ENCODE data around the gene RBM19.

Gene RBM19

DNA sequence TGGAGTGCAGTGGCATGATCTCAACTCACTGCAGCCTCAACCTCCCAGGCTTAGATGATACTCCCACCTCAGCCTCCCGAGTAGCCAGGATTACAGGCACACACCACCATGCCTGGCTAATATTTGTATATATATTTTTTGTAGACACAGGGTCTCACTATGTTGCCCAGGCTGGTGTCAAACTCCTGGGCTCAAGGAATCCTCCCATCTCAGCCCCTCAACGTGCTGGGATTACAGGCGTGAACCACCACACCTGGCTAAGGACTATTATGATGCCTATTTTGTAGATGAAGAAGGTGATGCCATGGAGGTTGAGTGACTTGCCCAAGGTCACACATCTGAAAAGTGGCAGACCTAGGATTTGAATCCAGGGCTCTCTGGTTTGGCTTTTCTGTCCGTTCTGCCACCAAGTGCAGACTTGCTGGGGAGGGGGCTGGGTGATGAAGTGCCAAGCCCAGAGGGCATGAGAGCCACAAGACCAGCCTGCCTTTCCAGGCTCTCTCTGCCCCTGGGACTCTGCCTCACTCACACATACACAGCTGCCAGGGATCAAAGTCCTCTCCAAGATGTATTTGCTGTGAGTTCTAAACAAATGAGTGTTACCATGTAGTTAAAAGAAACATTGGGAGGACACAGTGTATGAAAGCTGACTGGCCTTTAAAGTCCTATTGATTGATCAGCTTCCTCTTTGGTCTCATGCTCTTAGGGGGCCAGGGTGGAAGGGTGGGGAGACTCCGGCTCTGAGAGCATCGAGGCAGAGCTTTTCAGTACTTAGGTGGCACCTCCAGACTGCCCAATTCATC lies 21.3 kb upstream of the RBM19 start:
- Histone ChIP-seq H3K9ac (ENCODE audit: low read depth in 1 of 2, low read length in 2 of 2) (no peak overlapping the region), H3K27ac (ENCODE audit: low read depth in 2 of 2, low read length in 2 of 2) (no peak overlapping the region), H3K4me1 (ENCODE audit: control insufficient read depth in 2 of 2, insufficient read depth in 2 of 2, low read length in 2 of 2) (no peaks in the 10 kb centered on the region), H3K27me3 (ENCODE audit: control insufficient read depth in 2 of 2, insufficient read depth in 2 of 2, low read length in 2 of 2) (peaks cover 5 to 6% of the 10 kb centered on the region in 2 donors), H3K36me3 (ENCODE audit: control insufficient read depth in 2 of 2, insufficient read depth in 2 of 2, low read length in 2 of 2) (no peaks in the 10 kb centered on the region), H3K9me3 (ENCODE audit: control insufficient read depth in 2 of 2, low read length in 2 of 2) (no peaks in the 10 kb centered on the region), H3K4me3 (ENCODE audit: low read length in 2 of 2) (no peak overlapping the region)

DNA sequence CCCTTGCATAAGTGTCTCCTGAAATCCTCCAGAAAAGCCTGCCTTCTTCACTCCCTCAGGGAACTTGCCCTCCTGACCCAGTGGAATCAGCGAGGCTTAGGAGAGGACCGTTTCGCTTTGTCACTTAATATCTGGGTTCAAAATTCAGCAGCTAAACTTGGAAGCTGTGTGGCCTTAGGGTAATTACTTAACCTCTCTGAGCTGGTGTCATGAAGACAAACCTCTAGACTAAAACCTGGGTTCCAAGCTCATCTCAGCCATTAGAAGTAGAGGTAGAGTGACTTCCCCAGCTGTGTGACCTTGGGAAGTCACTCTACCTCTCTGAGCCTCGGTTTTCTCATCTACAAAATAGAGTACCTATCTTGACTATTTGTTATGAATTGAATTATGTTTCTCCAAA lies 18.3 kb upstream of the RBM19 start:
- peaks cover 0 to 3% of the 10 kb centered on the region in 2 donors for H3K27me3 ChIP-seq (ENCODE audit: control insufficient read depth in 2 of 2, insufficient read depth in 2 of 2, low read length in 2 of 2)
- no peaks in the 10 kb centered on the region for H3K36me3 ChIP-seq (ENCODE audit: control insufficient read depth in 2 of 2, insufficient read depth in 2 of 2, low read length in 2 of 2)
- H3K4me3 ChIP-seq (ENCODE audit: low read length in 2 of 2), result no peak overlapping the region
- H3K9ac ChIP-seq (ENCODE audit: low read depth in 1 of 2, low read length in 2 of 2), result no peak overlapping the region
- no peaks in the 10 kb centered on the region for H3K4me1 ChIP-seq (ENCODE audit: control insufficient read depth in 2 of 2, insufficient read depth in 2 of 2, low read length in 2 of 2)
- no peak overlapping the region for H3K27ac ChIP-seq (ENCODE audit: low read depth in 2 of 2, low read length in 2 of 2)
- no peaks in the 10 kb centered on the region for H3K9me3 ChIP-seq (ENCODE audit: control insufficient read depth in 2 of 2, low read length in 2 of 2)

DNA sequence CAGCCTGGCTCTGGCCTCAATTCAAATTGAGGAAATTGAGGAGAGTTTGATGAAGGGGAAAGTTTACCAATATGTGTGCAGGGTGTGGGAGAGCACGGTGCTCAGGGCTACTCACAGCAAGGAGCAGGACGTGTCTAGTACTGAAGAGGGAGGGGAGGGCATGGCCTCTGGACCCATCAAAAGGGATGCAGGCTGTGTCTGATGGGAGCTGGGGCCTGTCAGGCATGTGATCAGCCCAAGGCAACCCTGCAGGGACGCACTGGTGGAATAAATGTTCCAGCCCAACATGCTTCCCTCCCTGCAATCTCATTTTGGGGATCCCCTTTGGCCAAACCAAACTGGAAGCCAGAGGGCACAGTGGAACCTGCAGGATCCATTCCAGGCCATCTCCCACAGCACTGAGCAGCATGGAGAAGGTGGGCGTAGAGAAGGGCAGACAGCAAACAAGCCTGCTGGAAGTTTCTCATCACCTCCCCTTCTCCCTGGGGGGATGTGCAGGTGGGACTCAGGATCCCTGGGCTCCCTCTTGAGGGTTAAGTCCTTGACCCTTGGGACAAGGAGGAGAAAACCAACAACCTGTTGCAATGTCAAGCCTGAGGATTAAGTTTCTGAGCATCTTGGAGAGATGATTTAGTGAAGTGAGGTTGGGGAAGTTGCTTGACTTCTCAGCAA lies 17.8 kb upstream of the RBM19 start:
- Histone ChIP-seq H3K27ac (ENCODE audit: low read depth in 2 of 2, low read length in 2 of 2) (no peak overlapping the region), H3K9me3 (ENCODE audit: control insufficient read depth in 2 of 2, low read length in 2 of 2) (no peaks in the 10 kb centered on the region), H3K4me3 (ENCODE audit: low read length in 2 of 2) (no peak overlapping the region), H3K4me1 (ENCODE audit: control insufficient read depth in 2 of 2, insufficient read depth in 2 of 2, low read length in 2 of 2) (no peaks in the 10 kb centered on the region), H3K27me3 (ENCODE audit: control insufficient read depth in 2 of 2, insufficient read depth in 2 of 2, low read length in 2 of 2) (peaks cover 0 to 2% of the 10 kb centered on the region in 2 donors), H3K36me3 (ENCODE audit: control insufficient read depth in 2 of 2, insufficient read depth in 2 of 2, low read length in 2 of 2) (no peaks in the 10 kb centered on the region), H3K9ac (ENCODE audit: low read depth in 1 of 2, low read length in 2 of 2) (no peak overlapping the region)

DNA sequence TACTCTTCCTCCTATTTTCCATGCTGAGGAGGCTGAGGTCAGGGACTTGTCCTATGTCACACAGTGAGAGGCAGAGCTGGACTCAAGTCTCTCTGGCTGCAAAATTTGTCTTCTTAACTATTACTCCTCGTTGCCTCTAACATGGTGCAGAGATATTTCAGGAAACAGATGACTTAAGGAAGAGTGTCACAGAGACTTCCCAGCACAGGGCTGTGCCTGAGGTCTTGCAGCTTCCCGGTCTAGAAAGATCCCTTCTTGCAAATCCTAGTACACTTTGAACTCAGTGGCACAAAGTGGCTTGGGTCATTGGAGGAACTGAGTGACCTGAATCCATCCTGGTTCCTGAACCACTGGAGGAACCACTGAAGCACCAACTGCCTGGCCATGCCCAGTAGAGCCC lies 17.1 kb upstream of the RBM19 start:
- Histone ChIP-seq H3K9ac (ENCODE audit: low read depth in 1 of 2, low read length in 2 of 2) (no peak overlapping the region), H3K4me1 (ENCODE audit: control insufficient read depth in 2 of 2, insufficient read depth in 2 of 2, low read length in 2 of 2) (no peaks in the 10 kb centered on the region), H3K9me3 (ENCODE audit: control insufficient read depth in 2 of 2, low read length in 2 of 2) (no peaks in the 10 kb centered on the region), H3K36me3 (ENCODE audit: control insufficient read depth in 2 of 2, insufficient read depth in 2 of 2, low read length in 2 of 2) (no peaks in the 10 kb centered on the region), H3K27me3 (ENCODE audit: control insufficient read depth in 2 of 2, insufficient read depth in 2 of 2, low read length in 2 of 2) (no peaks in the 10 kb centered on the region), H3K27ac (ENCODE audit: low read depth in 2 of 2, low read length in 2 of 2) (no peak overlapping the region), H3K4me3 (ENCODE audit: low read length in 2 of 2) (no peak overlapping the region)

DNA sequence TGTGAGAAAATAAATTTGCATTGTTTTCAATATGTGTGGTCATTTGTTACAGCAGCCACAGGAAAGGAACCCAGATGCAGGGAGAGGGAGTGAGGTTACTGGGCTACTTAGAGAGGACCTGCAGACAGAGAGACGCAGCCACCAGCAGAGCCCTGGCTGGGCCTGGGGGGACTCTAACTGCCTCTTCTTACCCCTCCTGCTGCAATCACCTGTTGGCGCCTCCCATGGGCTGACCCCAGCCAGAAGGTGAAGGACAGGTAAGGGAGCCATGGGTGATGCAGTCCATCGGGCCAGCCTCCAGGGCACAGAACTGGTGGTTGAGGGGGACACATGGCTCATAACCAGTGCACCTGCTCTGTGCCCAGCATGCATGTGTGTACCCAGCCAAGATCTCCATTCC lies 15.8 kb upstream of the RBM19 start:
- no peaks in the 10 kb centered on the region for H3K4me1 ChIP-seq (ENCODE audit: control insufficient read depth in 2 of 2, insufficient read depth in 2 of 2, low read length in 2 of 2)

DNA sequence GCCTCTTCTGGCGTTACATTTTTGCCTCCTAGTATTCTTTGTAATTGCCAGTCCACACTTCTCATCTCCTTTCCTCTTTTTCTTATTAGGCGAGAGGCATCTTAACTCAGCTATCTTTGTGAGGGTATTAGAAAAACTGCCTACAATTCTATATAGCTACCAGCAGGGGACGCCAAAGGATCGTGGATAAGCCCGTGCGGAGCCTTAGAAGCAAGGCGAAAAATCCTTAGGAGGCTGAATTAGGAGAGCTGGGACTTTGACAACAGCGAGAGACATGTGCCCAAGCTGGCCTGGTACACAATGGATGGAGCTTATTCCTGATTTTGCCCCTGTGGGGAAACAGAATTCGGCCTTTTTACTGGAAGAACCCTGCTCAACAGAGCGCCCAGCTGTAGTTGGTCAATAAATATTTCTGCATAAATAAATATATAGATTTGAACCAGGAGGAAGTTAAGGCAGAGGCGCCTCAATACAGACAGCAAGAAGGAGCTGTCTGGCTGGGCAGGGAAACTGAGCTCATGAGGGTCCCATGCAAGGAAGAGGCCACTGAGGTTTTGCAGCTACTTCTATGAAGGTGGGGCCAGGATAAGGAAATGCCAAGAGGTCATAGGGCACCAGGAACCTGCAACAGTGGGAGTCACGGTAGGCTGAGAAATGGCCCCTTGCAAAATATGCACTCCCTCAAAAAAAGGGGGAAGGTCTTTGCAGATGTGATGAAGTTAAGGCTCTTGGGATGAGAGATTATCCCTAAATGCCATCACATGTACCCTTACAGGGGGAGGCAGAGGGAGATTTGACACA lies 14.6 kb upstream of the RBM19 start:
- H3K27ac ChIP-seq (ENCODE audit: low read depth in 2 of 2, low read length in 2 of 2), result no peak overlapping the region
- H3K9ac ChIP-seq (ENCODE audit: low read depth in 1 of 2, low read length in 2 of 2), result no peak overlapping the region
- no peaks in the 10 kb centered on the region for H3K36me3 ChIP-seq (ENCODE audit: control insufficient read depth in 2 of 2, insufficient read depth in 2 of 2, low read length in 2 of 2)
- no peaks in the 10 kb centered on the region for H3K4me1 ChIP-seq (ENCODE audit: control insufficient read depth in 2 of 2, insufficient read depth in 2 of 2, low read length in 2 of 2)
- H3K27me3 ChIP-seq (ENCODE audit: control insufficient read depth in 2 of 2, insufficient read depth in 2 of 2, low read length in 2 of 2), result peaks cover 2 to 3% of the 10 kb centered on the region in 2 donors
- no peaks in the 10 kb centered on the region for H3K9me3 ChIP-seq (ENCODE audit: control insufficient read depth in 2 of 2, low read length in 2 of 2)
- no peak overlapping the region for H3K4me3 ChIP-seq (ENCODE audit: low read length in 2 of 2)

More for the DNA sequence above, 15.8 kb upstream of the RBM19 start:
- no peaks in the 10 kb centered on the region for H3K9me3 ChIP-seq (ENCODE audit: control insufficient read depth in 2 of 2, low read length in 2 of 2)
- no peak overlapping the region for H3K4me3 ChIP-seq (ENCODE audit: low read length in 2 of 2)
- no peaks in the 10 kb centered on the region for H3K27me3 ChIP-seq (ENCODE audit: control insufficient read depth in 2 of 2, insufficient read depth in 2 of 2, low read length in 2 of 2)
- H3K9ac ChIP-seq (ENCODE audit: low read depth in 1 of 2, low read length in 2 of 2), result no peak overlapping the region
- no peak overlapping the region for H3K27ac ChIP-seq (ENCODE audit: low read depth in 2 of 2, low read length in 2 of 2)
- no peaks in the 10 kb centered on the region for H3K36me3 ChIP-seq (ENCODE audit: control insufficient read depth in 2 of 2, insufficient read depth in 2 of 2, low read length in 2 of 2)

DNA sequence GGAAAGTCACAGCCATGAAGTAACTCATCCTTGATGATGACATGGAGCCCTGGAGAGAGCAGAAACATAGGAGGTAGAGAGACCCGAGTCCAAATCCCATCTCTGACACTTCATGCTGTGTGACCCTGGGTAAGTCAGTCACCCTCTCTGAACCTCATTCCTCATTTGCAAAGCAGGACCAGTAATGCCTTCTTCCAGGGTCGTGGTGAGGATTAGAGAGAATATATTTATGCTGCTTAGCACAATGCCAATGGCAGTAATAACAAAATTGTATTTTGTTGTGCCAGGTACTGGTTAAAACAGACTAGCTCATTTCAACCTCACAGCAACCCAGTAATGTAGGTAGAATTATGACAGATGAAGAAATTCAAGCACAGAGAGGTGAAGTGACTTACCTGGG lies 13.9 kb upstream of the RBM19 start:
- Histone ChIP-seq H3K27me3 (ENCODE audit: control insufficient read depth in 2 of 2, insufficient read depth in 2 of 2, low read length in 2 of 2) (peaks cover 2 to 3% of the 10 kb centered on the region in 2 donors), H3K4me1 (ENCODE audit: control insufficient read depth in 2 of 2, insufficient read depth in 2 of 2, low read length in 2 of 2) (no peaks in the 10 kb centered on the region), H3K4me3 (ENCODE audit: low read length in 2 of 2) (no peak overlapping the region), H3K9me3 (ENCODE audit: control insufficient read depth in 2 of 2, low read length in 2 of 2) (no peaks in the 10 kb centered on the region), H3K27ac (ENCODE audit: low read depth in 2 of 2, low read length in 2 of 2) (no peak overlapping the region), H3K36me3 (ENCODE audit: control insufficient read depth in 2 of 2, insufficient read depth in 2 of 2, low read length in 2 of 2) (no peaks in the 10 kb centered on the region), H3K9ac (ENCODE audit: low read depth in 1 of 2, low read length in 2 of 2) (no peak overlapping the region)

DNA sequence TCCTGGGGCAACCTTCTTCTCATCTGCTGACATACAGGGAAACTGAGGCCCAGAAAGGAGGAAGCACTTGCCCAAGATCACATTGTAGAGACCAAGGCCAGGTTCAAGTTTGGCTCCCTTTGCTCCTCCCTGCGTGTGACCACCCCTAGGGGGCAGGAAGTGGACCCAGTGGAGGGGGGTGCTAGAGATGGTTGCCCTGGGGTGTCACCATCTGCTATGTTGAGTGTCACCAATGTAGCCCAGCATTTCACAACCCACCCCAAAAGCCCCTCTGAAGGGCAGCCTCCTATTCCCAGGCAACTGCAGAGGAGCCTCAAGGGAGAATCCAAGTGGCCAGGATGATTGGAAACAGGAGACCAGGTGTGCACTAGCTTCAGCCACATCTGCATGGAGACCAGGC lies 12.0 kb upstream of the RBM19 start:
- Histone ChIP-seq H3K27me3 (ENCODE audit: control insufficient read depth in 2 of 2, insufficient read depth in 2 of 2, low read length in 2 of 2) (peaks cover 3 to 6% of the 10 kb centered on the region in 2 donors), H3K27ac (ENCODE audit: low read depth in 2 of 2, low read length in 2 of 2) (no peak overlapping the region), H3K9ac (ENCODE audit: low read depth in 1 of 2, low read length in 2 of 2) (no peak overlapping the region), H3K4me1 (ENCODE audit: control insufficient read depth in 2 of 2, insufficient read depth in 2 of 2, low read length in 2 of 2) (no peaks in the 10 kb centered on the region), H3K36me3 (ENCODE audit: control insufficient read depth in 2 of 2, insufficient read depth in 2 of 2, low read length in 2 of 2) (no peaks in the 10 kb centered on the region), H3K9me3 (ENCODE audit: control insufficient read depth in 2 of 2, low read length in 2 of 2) (no peaks in the 10 kb centered on the region), H3K4me3 (ENCODE audit: low read length in 2 of 2) (no peak overlapping the region)

DNA sequence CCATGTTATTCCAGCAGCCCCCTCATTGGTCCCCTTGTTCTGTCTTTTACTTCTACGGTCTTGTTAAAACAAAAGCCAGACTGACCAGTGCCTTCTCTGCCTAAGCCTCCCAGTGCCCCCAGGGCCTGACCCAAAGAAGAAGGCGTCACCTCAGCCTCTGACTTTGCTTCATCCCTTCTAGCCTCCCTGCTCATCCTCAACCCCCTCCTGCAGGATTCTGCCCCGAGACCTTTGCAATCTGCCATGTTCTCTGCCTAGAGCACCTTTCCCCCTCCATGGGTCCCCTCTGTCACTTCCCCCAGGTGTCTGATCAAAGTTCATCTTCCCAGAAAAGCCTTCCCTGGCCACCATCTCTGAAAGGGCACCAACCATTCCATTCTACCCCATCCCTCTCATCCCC lies 7.9 kb upstream of the RBM19 start:
- Histone ChIP-seq H3K27me3 (ENCODE audit: control insufficient read depth in 2 of 2, insufficient read depth in 2 of 2, low read length in 2 of 2) (peaks cover 3 to 6% of the 10 kb centered on the region in 2 donors), H3K4me1 (ENCODE audit: control insufficient read depth in 2 of 2, insufficient read depth in 2 of 2, low read length in 2 of 2) (no peaks in the 10 kb centered on the region)

More for the DNA sequence above, 7.9 kb upstream of the RBM19 start:
- Histone ChIP-seq H3K9me3 (ENCODE audit: control insufficient read depth in 2 of 2, low read length in 2 of 2) (no peaks in the 10 kb centered on the region), H3K36me3 (ENCODE audit: control insufficient read depth in 2 of 2, insufficient read depth in 2 of 2, low read length in 2 of 2) (no peaks in the 10 kb centered on the region), H3K4me3 (ENCODE audit: low read length in 2 of 2) (no peak overlapping the region), H3K9ac (ENCODE audit: low read depth in 1 of 2, low read length in 2 of 2) (no peak overlapping the region), H3K27ac (ENCODE audit: low read depth in 2 of 2, low read length in 2 of 2) (no peak overlapping the region)
